SK-N-SH (cell line): ENCODE results near the gene HIPK2. TPM values are rescaled to one million over a fixed set of nuclear protein-coding genes. Genes with fewer than 3 reads are reported as not detected.
A peak's percentile ranks its signal among the peaks of the same experiment; 100 is the strongest.

ENCODE experiments used
- CTCF ChIA-PET: fragments of 300-600, 350-600 bp; formaldehyde crosslinking; extraction: SDS; loops from one replicate; lab custom pipeline; 2021; lab: Yijun Ruan, JAX
- POLR2A ChIA-PET: fragments of 350-600 bp; sonication (Branson Sonifier 250); formaldehyde crosslinking; extraction: SDS; loops from one replicate; lab custom pipeline; 2020; ENCODE audit warnings: antibody characterized with exemption, inconsistent platforms; lab: Yijun Ruan, JAX
- DNase-seq: peaks from one replicate; pipeline ENCODE4 v3.0.0; 2012
- H2AFZ ChIP-seq: fragments of 200-600 bp; sonication (generic); 2 replicates; pipeline ENCODE4 v1.8.1; 2016; ENCODE audit warnings: antibody characterized with exemption, mild to moderate bottlenecking, low read depth
- H3F3A ChIP-seq: fragments of 200-600 bp; sonication (generic); replicated peaks from 2 replicates; pipeline ENCODE3; 2016; ENCODE audit warnings: antibody characterized with exemption, mild to moderate bottlenecking; ENCODE audit not compliant: insufficient read depth
- H3K27ac ChIP-seq, 2 experiments: fragments of 200-500 bp in 1 of 2; fragments of 200-600 bp in 1 of 2; sonication (Bioruptor generic) in 1 of 2; sonication (generic), shearing (Covaris generic) in 1 of 2; 2 replicates each; pipeline versions ENCODE4 v1.5.1 to v1.6.1; 2014 to 2016; ENCODE audit warnings: low read depth in 2 of 2, inconsistent platforms in 1 of 2, low read length in 1 of 2, mild to moderate bottlenecking in 1 of 2, mixed read lengths in 1 of 2
- H3K27me3 ChIP-seq: fragments of 200-600 bp; sonication (generic), shearing (Covaris generic); 2 replicates; pipeline ENCODE4 v1.6.1; 2016; ENCODE audit warnings: mixed run types; ENCODE audit not compliant: insufficient read depth
- H3K36me3 ChIP-seq, 2 experiments: fragments of 200-500 bp in 1 of 2; fragments of 200-600 bp in 1 of 2; sonication (Bioruptor generic) in 1 of 2; sonication (generic) in 1 of 2; replicated peaks in 1 of 2; 2 replicates each; pipeline versions ENCODE3 to v1.5.1; 2014 to 2016; ENCODE audit warnings: low read length in 1 of 2, mild to moderate bottlenecking in 1 of 2; ENCODE audit not compliant: insufficient read depth in 2 of 2, control insufficient read depth in 1 of 2
- H3K4me1 ChIP-seq, 2 experiments: fragments of 200-500 bp in 1 of 2; fragments of 200-600 bp in 1 of 2; sonication (Bioruptor generic) in 1 of 2; sonication (generic), shearing (Covaris generic) in 1 of 2; 2 replicates each; pipeline versions ENCODE4 v1.5.1 to v1.6.1; 2014 to 2016; ENCODE audit warnings: low read depth in 1 of 2, low read length in 1 of 2, mixed run types in 1 of 2; ENCODE audit not compliant: insufficient read depth in 2 of 2, control insufficient read depth in 1 of 2
- H3K4me2 ChIP-seq: fragments of 200-600 bp; sonication (generic), shearing (Covaris generic); 2 replicates; pipeline ENCODE4 v1.6.1; 2017; ENCODE audit warnings: mixed run types
- H3K4me3 ChIP-seq, 2 experiments: fragments of 200-500 bp in 1 of 2; fragments of 200-600 bp in 1 of 2; sonication (Bioruptor generic) in 1 of 2; sonication (generic), shearing (Covaris generic) in 1 of 2; 2 replicates each; pipeline versions ENCODE4 v1.5.1 to v1.8.1; 2014 to 2016; ENCODE audit warnings: low read depth in 2 of 2, inconsistent platforms in 1 of 2, low read length in 1 of 2, mild to moderate bottlenecking in 1 of 2, mixed read lengths in 1 of 2, moderate library complexity in 1 of 2
- H3K79me2 ChIP-seq: fragments of 200-600 bp; sonication (generic); 2 replicates; pipeline ENCODE4 v1.8.1; 2017; ENCODE audit warnings: mild to moderate bottlenecking; ENCODE audit not compliant: insufficient read depth
- H3K9ac ChIP-seq: fragments of 200-600 bp; sonication (generic); 2 replicates; pipeline ENCODE4 v1.6.1; 2017; ENCODE audit warnings: mixed run types
- H3K9me2 ChIP-seq: fragments of 200-600 bp; sonication (generic); 2 replicates; pipeline ENCODE4 v1.6.1; 2017; ENCODE audit warnings: mixed run types
- H3K9me3 ChIP-seq: fragments of 200-600 bp; sonication (generic); 2 replicates; pipeline ENCODE4 v1.6.1; 2017; ENCODE audit warnings: mixed run types, mild to moderate bottlenecking, moderate library complexity
- H4K20me1 ChIP-seq: fragments of 200-600 bp; sonication (generic); 2 replicates; pipeline ENCODE4 v1.6.1; 2017; ENCODE audit warnings: mild to moderate bottlenecking, mixed run types; ENCODE audit not compliant: insufficient read depth
- ELF1 ChIP-seq: IDR thresholded peaks from 2 replicates; pipeline ENCODE4 v1.4.0; 2012
- EP300 ChIP-seq, 2 experiments: IDR thresholded peaks; 2 replicates each; pipeline versions ENCODE4 v1.4.0 to v1.6.1; 2012; ENCODE audit warnings: borderline replicate concordance in 1 of 2, low read depth in 1 of 2, low read length in 1 of 2
- FOXJ3 ChIP-seq: sonication (generic); formaldehyde crosslinking; IDR thresholded peaks from 2 replicates; pipeline ENCODE4 v1.5.1; 2020; ENCODE audit warnings: mild to moderate bottlenecking, missing genetic modification reagents
- JUND ChIP-seq: IDR thresholded peaks from 2 replicates; pipeline ENCODE4 v1.4.0; 2012
- MEF2A ChIP-seq: IDR thresholded peaks from 2 replicates; pipeline ENCODE4 v1.4.0; 2012; ENCODE audit warnings: low read depth, borderline replicate concordance
- MXI1 ChIP-seq: IDR thresholded peaks from 2 replicates; pipeline ENCODE4 v1.6.1; 2012; ENCODE audit warnings: mild to moderate bottlenecking, low read depth, low read length, improper control_type of control experiment
- NFIC ChIP-seq: IDR thresholded peaks from 2 replicates; pipeline ENCODE4 v1.4.0; 2012; ENCODE audit warnings: borderline replicate concordance
- NRF1 ChIP-seq: IDR thresholded peaks from 2 replicates; pipeline ENCODE4 v1.6.1; 2012; ENCODE audit warnings: low read depth, mild to moderate bottlenecking, low read length
- POLR2AphosphoS5 ChIP-seq: IDR thresholded peaks from 2 replicates; pipeline ENCODE4 v1.6.1; 2012; ENCODE audit warnings: low read depth, low read length
- RAD21 ChIP-seq: IDR thresholded peaks from 2 replicates; pipeline ENCODE4 v1.6.1; 2012; ENCODE audit warnings: mild to moderate bottlenecking, low read length
- RCOR1 ChIP-seq: fragments of 150-350 bp; IDR thresholded peaks from 2 replicates; pipeline ENCODE4 v1.6.1; 2017; ENCODE audit warnings: antibody characterized with exemption, low read length
- RFX5 ChIP-seq: IDR thresholded peaks from 2 replicates; pipeline ENCODE4 v1.6.1; 2012; ENCODE audit warnings: mild to moderate bottlenecking, improper control_type of control experiment, low read length
- RXRA ChIP-seq: IDR thresholded peaks from 2 replicates; pipeline ENCODE4 v1.4.0; 2012; ENCODE audit warnings: low read depth, mild to moderate bottlenecking, borderline replicate concordance
- SIN3A ChIP-seq: IDR thresholded peaks from 2 replicates; pipeline ENCODE4 v1.6.1; 2012; ENCODE audit warnings: low read depth, mild to moderate bottlenecking, low read length, moderate library complexity, borderline replicate concordance
- TCF12 ChIP-seq: IDR thresholded peaks from 2 replicates; pipeline ENCODE4 v1.4.0; 2012
- USF2 ChIP-seq: fragments of 150-350 bp; IDR thresholded peaks from 2 replicates; pipeline ENCODE4 v1.6.1; 2017; ENCODE audit warnings: antibody characterized with exemption, low read length, low read depth, borderline replicate concordance
- WGBS: methylation state at CpG from one replicate; pipeline ENCODE4 v1.1.6; 2017; ENCODE audit warnings: low lambda C conversion rate; 5-methylcytosine and 5-hydroxymethylcytosine counted together
- polyA plus RNA-seq, 3 experiments: library from polyadenylated mRNA; depleted of rRNA; stranded (reverse); fragments of >200 nt; gene quantifications; 2 replicates each; pipeline ENCODE4 v1.2.3, GENCODE V29; 2012
- TF ChIP-seq, protein P1 (sequence below): fragments of 150-350 bp; IDR thresholded peaks from 2 replicates; pipeline ENCODE4 v1.6.1; 2016; ENCODE audit warnings: mild to moderate bottlenecking, low read depth, low read length
- TF ChIP-seq, protein P2 (sequence below): IDR thresholded peaks from 2 replicates; pipeline ENCODE4 v1.4.0; 2012; ENCODE audit warnings: low read depth, borderline replicate concordance
- TF ChIP-seq, protein P3 (sequence below): IDR thresholded peaks from 2 replicates; pipeline ENCODE4; 2012

Gene HIPK2
- polyA plus RNA-seq, 1 of the 3 experiments (the other 2 are of a cell fraction): 14.2 TPM

DNA sequence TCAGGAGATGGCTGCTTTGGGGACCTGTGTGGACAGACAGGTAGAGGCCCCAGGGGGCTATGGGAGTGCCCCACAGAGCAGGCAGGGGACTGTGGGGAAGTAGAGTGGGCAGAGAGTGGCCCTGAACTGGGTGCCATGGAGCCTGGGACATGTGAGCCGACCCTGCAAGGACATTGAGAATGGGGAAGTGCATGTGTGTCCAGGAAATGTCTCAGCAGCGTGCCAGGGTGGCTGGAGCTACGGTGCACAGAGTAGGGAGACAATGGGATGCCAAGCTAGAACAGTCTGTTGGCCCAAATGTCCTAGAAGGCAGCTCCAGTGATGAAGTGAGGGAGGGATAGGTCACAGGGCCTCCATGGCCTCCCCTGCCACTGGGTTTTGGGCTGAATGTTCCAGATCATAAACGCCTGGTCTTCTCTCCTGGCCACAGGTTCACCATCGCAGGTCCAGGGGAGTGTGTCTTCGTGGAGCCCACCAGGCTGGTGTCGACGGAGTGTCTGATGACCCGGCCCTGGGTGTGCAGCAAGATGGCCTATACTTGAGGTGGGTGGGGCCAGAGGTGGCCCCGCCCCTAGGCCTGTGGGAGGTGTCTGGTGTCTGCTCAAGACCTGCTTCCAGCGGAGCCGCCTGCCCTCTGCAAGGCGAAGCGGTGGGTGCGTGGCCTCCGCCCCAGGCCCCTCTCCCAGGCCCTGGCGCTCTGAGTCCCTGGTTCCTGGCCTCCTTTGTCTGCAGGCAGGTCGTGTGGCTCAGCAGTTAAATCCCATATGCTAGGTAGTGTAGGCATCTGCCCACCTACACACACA, 233.8 kb downstream of the HIPK2 start:
- Histone ChIP-seq H4K20me1 (no peaks in the 10 kb centered on the region), H3K4me1 (peaks cover 0 to 5% of the 10 kb centered on the region in 2 experiments; a peak in 1 of 4 replicates), H3K4me2 (no peak overlapping the region), H3K79me2 (no peaks in the 10 kb centered on the region), H3F3A (no peaks in the 10 kb centered on the region), H3K9me2 (no peaks in the 10 kb centered on the region), H3K36me3 (no peaks in the 10 kb centered on the region), H3K27me3 (peaks cover 9% of the 10 kb centered on the region; the same call in 1 of the 2 replicates), H2AFZ (no peak overlapping the region), H3K9me3 (no peaks in the 10 kb centered on the region), H3K4me3 (no peak overlapping the region), H3K27ac (no peak overlapping the region), H3K9ac (no peak overlapping the region)
- CTCF ChIA-PET: interaction anchor here (1.6 kb wide), 1 partner anchor 41 kb away, joined by 6 read pairs; no protein-coding TSS in a partner anchor
- TF ChIP-seq, protein P1, sequence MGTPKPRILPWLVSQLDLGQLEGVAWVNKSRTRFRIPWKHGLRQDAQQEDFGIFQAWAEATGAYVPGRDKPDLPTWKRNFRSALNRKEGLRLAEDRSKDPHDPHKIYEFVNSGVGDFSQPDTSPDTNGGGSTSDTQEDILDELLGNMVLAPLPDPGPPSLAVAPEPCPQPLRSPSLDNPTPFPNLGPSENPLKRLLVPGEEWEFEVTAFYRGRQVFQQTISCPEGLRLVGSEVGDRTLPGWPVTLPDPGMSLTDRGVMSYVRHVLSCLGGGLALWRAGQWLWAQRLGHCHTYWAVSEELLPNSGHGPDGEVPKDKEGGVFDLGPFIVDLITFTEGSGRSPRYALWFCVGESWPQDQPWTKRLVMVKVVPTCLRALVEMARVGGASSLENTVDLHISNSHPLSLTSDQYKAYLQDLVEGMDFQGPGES: no peak
- TF ChIP-seq RCOR1 (no peak), EP300 (IDR thresholded peaks at IDR 0.05; ENCODE audit: borderline replicate concordance in 1 of 2, low read depth in 1 of 2, low read length in 1 of 2) (no peak), RFX5 (no peak), NFIC (no peak), FOXJ3 (CRISPR knock-in tag) (no peak), ELF1 (no peak), POLR2AphosphoS5 (no peak), NRF1 (no peak), JUND (no peak), MEF2A (no peak), USF2 (no peak), RXRA (no peak), TCF12 (no peak), MXI1 (no peak), RAD21 (no peak), SIN3A (no peak)
- TF ChIP-seq, protein P2, sequence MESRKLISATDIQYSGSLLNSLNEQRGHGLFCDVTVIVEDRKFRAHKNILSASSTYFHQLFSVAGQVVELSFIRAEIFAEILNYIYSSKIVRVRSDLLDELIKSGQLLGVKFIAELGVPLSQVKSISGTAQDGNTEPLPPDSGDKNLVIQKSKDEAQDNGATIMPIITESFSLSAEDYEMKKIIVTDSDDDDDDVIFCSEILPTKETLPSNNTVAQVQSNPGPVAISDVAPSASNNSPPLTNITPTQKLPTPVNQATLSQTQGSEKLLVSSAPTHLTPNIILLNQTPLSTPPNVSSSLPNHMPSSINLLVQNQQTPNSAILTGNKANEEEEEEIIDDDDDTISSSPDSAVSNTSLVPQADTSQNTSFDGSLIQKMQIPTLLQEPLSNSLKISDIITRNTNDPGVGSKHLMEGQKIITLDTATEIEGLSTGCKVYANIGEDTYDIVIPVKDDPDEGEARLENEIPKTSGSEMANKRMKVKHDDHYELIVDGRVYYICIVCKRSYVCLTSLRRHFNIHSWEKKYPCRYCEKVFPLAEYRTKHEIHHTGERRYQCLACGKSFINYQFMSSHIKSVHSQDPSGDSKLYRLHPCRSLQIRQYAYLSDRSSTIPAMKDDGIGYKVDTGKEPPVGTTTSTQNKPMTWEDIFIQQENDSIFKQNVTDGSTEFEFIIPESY: no peak
- TF ChIP-seq, protein P3, sequence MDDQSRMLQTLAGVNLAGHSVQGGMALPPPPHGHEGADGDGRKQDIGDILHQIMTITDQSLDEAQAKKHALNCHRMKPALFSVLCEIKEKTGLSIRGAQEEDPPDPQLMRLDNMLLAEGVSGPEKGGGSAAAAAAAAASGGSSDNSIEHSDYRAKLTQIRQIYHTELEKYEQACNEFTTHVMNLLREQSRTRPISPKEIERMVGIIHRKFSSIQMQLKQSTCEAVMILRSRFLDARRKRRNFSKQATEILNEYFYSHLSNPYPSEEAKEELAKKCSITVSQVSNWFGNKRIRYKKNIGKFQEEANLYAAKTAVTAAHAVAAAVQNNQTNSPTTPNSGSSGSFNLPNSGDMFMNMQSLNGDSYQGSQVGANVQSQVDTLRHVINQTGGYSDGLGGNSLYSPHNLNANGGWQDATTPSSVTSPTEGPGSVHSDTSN: no peak
- 81% methylated on average over 18 of the region's 18 CpGs for WGBS
- peak; percentile 56 for DNase-seq
- POLR2A ChIA-PET: no interaction called here
